Neural progenitor cell (in vitro differentiated cells): ENCODE measurements around the gene NFATC2.

Experiments
- CTCF ChIP-seq: fragments of 200-600 bp; sonication (generic); IDR thresholded peaks from 2 replicates; pipeline ENCODE4 v1.5.1; 2017; ENCODE audit warnings: antibody characterized with exemption, mild to moderate bottlenecking
- EZH2 ChIP-seq: fragments of 200-600 bp; sonication (generic); IDR thresholded peaks from 2 replicates; pipeline ENCODE4 v1.6.1; 2017; ENCODE audit warnings: antibody characterized with exemption, mild to moderate bottlenecking, moderate library complexity

GRCh38 chr20:51374961-51375360 is 167.6 kb downstream of the NFATC2 start:
- no peak for TF ChIP-seq CTCF
- TF ChIP-seq EZH2: no peak
